Measurements from ENCODE around the gene MBD3L4.
"Not testable (repeated sequence)": the region's sequence is repeated elsewhere in the genome, so short reads cannot be mapped to it uniquely, and the experiment has no call there.

MBD3L4 gene

GRCh38 chr19:7069904-7070226 is 29.9 kb upstream of the MBD3L4 start:
- peak overlapping the region; percentile 91 for H3K4me3 ChIP-seq (ENCODE audit: low read depth, low read length)
- no peak for TF ChIP-seq CTCF (IDR thresholded peaks at IDR 0.05; ENCODE audit: borderline replicate concordance, insufficient read depth, low read depth, low read length)

- H3K4me3 ChIP-seq (ENCODE audit: low read depth, low read length): peak within 1 kb of the TSS; percentile 91
- no peak for TF ChIP-seq CTCF (IDR thresholded peaks at IDR 0.05; ENCODE audit: borderline replicate concordance, insufficient read depth, low read depth, low read length)
These were observed 29.3 kb upstream of the MBD3L4 start, which contains the start of gene ZNF557 for GRCh38 chr19:7069042-7069903. ZNF557 (plus strand) TSS chr19:7069703; CDS start chr19:7075075, 5,372 bp downstream.

- TF ChIP-seq CTCF (IDR thresholded peaks at IDR 0.05; ENCODE audit: borderline replicate concordance, insufficient read depth, low read depth, low read length): no peak
- H3K4me3 ChIP-seq (ENCODE audit: low read depth, low read length): peak overlapping the region; percentile 6
These were observed 28.6 kb upstream of the MBD3L4 start for GRCh38 chr19:7068599-7068998.

- TF ChIP-seq CTCF (IDR thresholded peaks at IDR 0.05; ENCODE audit: borderline replicate concordance, insufficient read depth, low read depth, low read length): no peak
- H3K4me3 ChIP-seq (ENCODE audit: low read depth, low read length): no peak overlapping the region
These were observed 27.7 kb upstream of the MBD3L4 start for GRCh38 chr19:7067716-7068115.

- H3K4me3 ChIP-seq (ENCODE audit: low read depth, low read length): not testable (repeated sequence)
These were observed 27.1 kb upstream of the MBD3L4 start for GRCh38 chr19:7067122-7067521.

GRCh38 chr19:7063764-7064418 is 23.9 kb upstream of the MBD3L4 start:
- H3K4me3 ChIP-seq (ENCODE audit: low read depth, low read length): no peak overlapping the region
- no peak for TF ChIP-seq CTCF (IDR thresholded peaks at IDR 0.05; ENCODE audit: borderline replicate concordance, insufficient read depth, low read depth, low read length)

- no peak for TF ChIP-seq CTCF (IDR thresholded peaks at IDR 0.05; ENCODE audit: borderline replicate concordance, insufficient read depth, low read depth, low read length)
- H3K4me3 ChIP-seq (ENCODE audit: low read depth, low read length): no peak overlapping the region
These were observed 23.4 kb upstream of the MBD3L4 start for GRCh38 chr19:7063339-7063738.

- H3K4me3 ChIP-seq (ENCODE audit: low read depth, low read length): not testable (repeated sequence)
These were observed 20.0 kb upstream of the MBD3L4 start for GRCh38 chr19:7059977-7060376.

- not testable (repeated sequence) for H3K4me3 ChIP-seq (ENCODE audit: low read depth, low read length)
These were observed 18.6 kb upstream of the MBD3L4 start, which contains the start of gene MBD3L3 for GRCh38 chr19:7058576-7058975. MBD3L3 (minus strand) TSS chr19:7058676; CDS start chr19:7058605, 71 bp downstream.

GRCh38 chr19:7056371-7056770 is 16.4 kb upstream of the MBD3L4 start:
- H3K4me3 ChIP-seq (ENCODE audit: low read depth, low read length): not testable (repeated sequence)

- H3K4me3 ChIP-seq (ENCODE audit: low read depth, low read length): not testable (repeated sequence)
These were observed 15.7 kb upstream of the MBD3L4 start for GRCh38 chr19:7055679-7056078.
